GM18502 (cell line): ENCODE results near the gene COL9A1.
A peak's percentile ranks its signal among the peaks of the same experiment; 100 is the strongest.
"Not testable (repeated sequence)": the region's sequence is repeated elsewhere in the genome, so short reads cannot be mapped to it uniquely, and the experiment has no call there.

Source experiments
- ATAC-seq: cut with Tn5 transposase; IDR thresholded peaks from one replicate; pipeline ENCODE4 v1.9.1; 2021; ENCODE audit warnings: mild to moderate bottlenecking; ENCODE audit not compliant: unreplicated experiment, poor library complexity

Gene COL9A1

DNA sequence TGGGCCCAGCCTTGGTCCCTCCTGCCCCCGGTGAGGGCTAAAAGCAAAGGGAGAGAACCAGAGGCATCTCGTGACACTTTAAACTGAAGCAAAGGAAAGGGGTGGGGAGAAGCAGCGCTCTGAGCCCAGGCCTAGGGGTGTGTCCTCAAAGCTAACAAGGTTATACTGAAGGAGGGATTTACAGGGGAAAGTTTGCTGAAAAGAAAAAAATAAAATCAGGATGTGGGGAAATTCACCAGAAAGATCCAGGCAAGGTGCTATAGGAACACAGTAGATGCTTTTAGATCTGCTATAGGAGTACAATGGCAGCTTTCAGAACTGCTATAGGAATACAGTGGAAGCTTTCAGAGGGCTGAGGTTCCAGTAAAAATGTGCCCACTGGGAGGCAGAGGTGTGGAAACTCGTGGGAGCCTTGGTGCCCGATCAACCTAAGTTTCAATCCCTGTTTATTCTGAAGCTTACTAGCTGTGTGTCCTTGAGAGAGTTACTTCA, at the start of gene COL9A1:
Gene COL9A1, minus strand, starts transcription at position 51 of the 492 bp plus-strand sequence. CDS start 160 bp downstream, outside the sequence.
- ATAC-seq: no peak

DNA sequence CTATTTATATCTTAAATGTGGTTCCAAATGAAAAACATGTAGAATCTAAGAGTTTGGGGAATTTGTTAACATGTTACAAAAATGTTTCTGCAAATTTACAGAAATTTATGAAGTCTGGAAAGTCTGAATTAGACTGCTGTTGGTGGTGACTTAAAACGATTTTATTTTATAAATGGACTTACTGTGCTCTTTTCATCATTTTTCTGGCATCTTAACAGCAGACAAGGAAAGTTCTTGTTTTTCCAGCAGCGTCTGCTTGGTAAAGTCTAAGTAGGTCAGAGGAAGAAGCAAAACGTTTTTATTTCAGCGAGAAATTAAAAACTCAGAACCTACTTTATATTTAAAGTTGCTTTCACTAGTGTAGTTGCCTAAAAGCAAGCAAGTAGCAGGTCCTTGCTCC, 48.6 kb upstream of the COL9A1 start:
- ATAC-seq: no peak

DNA sequence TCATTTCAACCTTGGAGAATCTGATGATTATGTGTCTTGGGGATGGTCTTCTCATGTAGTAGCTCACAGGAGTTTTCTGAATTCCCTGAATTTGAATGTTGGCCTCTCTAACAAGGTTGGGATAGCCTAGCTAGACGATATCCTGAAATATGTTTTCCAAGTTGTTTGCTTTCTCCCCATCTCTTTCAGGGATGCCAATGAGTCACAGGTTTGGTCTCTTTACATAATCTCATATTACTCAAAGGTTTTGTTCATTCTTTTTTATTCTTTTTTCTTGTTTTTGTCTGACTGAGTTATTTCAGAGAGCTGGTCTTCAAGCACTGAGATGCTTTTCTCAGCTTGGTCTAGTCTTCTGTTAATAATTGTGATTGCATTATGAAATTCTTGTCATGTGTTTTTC, 42.7 kb upstream of the COL9A1 start:
- ATAC-seq: no peak

- ATAC-seq: no peak
These were observed 40.4 kb upstream of the COL9A1 start for GRCh38 chr6:70343313-70343712.

DNA sequence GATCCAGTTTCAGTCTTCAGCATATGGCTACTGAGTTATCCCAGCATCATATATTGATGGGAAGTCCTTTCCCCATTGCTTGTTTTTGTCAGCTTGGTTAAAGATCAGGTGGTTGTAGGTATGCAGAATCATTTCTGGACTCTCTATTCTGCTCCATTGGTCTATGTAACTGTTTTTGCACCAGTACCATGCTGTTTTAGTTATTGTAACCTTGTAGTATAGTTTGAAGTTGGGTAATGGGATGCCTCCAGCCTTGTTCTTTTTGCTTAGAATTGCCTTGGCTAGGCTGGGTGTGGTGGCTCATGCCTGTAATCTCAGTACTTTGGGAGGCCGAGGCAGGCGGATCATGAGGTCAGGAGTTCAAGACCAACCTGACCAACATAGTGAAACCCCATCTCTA, 36.9 kb upstream of the COL9A1 start:
- not testable (repeated sequence) for ATAC-seq

DNA sequence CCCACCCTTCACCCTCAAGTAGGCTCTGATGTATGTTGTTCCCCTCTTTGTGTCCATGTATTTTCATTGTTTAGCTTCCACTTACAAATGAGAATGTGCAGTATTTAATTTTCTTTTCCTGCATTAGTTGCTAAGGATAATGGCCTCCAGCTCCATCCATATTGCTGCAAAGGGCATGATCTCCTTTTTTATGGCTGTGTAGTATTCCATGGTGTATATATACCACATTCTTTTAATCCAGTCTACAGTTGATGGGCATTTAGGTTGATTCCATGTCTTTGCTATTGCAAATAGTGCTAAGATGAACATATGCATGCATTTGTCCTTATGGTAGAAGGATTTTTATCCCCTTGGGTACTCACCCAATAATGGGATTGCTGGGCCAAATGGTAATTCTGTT, 35.9 kb upstream of the COL9A1 start:
- no peak for ATAC-seq

- no peak for ATAC-seq
These were observed 34.8 kb upstream of the COL9A1 start for GRCh38 chr6:70337743-70338105.

DNA sequence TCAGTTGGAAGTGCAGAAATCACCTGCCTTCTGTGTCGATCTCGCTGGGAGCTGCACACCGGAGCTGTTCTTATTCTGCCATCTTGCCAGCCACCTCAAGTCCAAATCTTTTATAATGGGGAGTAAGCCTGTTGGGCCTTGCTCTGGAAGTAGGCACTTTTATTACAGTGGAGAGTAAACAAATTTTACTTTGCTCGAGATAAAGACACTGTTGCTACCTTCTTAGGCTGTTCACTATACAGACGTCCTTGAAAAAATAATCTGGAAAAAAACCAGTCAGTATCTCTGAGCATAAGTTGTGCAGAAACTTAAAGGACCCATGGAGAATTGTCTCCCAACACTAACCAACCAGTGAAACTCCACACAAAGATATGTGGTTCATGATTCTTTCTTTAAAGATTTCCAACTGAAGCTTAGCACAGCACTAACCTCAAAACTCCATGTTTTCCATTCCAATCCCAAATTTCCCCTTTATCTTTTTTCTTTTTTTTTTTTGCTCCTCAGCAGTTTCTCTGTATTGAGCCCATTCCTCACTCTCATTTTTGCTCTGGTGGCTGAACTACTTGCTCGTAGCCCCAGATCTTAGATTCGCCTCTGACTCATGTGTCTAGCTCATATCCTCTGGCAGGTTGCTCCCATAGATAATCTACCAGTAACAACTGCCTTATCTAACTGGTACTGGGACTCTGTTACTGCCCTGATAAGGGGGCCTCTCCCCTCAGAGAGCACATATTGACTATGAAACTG, 34.3 kb upstream of the COL9A1 start:
- ATAC-seq: no peak

GRCh38 chr6:70327036-70327435, 24.2 kb upstream of the COL9A1 start:
- ATAC-seq: no peak

- no peak for ATAC-seq
These were observed 22.1 kb upstream of the COL9A1 start for GRCh38 chr6:70325009-70325408.

GRCh38 chr6:70317799-70318198, 14.9 kb upstream of the COL9A1 start:
- not testable (repeated sequence) for ATAC-seq

DNA sequence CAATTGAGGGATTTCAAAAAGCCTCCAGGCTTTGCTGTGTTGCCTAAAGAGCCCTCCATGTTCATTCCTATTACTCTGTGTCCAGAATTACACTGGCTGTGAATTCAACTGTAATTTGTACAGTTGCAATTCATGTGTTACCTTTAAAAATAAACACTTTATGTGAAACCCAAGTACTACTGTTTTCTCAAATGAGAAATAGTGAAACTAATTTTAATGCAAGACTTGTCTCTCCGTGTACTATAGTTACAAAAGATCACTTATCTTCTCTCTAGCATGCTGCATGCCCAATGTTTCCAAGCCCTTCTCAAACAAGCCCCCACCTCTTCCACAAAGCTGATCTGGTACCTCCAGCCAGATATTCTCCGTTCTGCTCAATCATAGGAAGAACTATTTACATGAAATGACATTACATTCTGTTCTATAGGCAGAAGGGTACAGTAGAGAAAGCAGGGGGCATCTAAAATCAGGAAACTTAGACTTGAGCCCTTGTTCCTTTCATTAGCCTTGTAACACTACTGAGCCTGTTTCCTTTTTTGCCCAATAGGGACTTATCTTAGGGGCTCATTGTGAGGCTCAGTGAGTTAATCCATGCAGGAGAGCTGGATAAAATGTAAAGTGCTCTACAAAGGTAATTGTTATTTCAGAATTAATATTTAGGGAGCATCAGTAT, 12.3 kb upstream of the COL9A1 start:
- peak; percentile 61 for ATAC-seq

- ATAC-seq: no peak
These were observed 11.4 kb upstream of the COL9A1 start for GRCh38 chr6:70314296-70314695.

DNA sequence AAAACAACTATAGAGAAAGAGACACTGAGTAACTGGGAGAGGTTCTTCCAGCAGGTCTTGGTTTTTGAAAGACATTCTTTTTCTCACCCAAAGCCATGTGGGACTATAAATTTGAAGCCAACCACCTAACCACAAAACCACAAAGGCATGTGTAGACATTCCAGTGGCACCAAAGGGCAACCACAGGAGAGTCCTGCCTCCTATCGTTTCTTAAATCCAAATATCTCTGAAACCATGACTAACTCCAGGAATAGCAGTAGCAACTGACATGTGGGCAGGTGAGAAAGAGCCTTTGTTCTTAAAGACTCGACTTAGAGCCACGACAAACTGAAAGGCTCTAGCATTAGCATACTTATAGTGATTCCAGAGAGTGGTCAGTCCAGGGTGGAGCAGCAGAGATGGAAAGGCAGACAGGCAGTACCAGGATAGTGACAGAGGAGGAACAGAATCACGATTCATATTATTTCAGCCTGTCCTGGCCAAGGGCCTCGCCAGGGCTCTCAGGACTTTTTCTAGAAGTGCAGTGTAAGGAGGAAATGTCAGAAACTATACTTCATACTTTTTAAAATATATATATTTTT, 9.4 kb upstream of the COL9A1 start:
- ATAC-seq: peak; percentile 35

- peak; percentile 42 for ATAC-seq
These were observed 7.3 kb upstream of the COL9A1 start for GRCh38 chr6:70310063-70310694.

GRCh38 chr6:70309243-70309642, 6.4 kb upstream of the COL9A1 start:
- no peak for ATAC-seq

- not testable (repeated sequence) for ATAC-seq
These were observed 5.3 kb upstream of the COL9A1 start for GRCh38 chr6:70308142-70308541.

GRCh38 chr6:70307008-70307407, 4.1 kb upstream of the COL9A1 start:
- no peak for ATAC-seq

DNA sequence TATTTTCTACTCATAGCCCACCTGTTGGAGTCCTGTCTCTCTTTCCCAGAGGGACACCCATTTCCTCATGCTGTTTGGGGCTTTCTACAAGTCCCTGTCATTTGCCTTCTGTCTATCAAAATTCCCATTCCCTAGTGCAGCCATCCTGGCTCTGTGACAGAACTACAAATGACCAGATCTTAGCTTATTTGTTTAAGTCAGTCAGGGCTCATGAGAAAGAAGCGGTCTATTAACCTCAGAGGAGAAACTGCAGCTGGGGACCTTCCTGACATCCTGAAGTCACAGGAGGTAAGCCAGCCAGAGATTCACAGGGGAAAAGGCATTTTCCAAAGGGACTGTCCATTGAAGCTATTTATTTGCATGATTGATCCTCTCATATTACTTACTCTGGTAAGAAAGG, 1.7 kb upstream of the COL9A1 start:
- ATAC-seq: no peak

DNA sequence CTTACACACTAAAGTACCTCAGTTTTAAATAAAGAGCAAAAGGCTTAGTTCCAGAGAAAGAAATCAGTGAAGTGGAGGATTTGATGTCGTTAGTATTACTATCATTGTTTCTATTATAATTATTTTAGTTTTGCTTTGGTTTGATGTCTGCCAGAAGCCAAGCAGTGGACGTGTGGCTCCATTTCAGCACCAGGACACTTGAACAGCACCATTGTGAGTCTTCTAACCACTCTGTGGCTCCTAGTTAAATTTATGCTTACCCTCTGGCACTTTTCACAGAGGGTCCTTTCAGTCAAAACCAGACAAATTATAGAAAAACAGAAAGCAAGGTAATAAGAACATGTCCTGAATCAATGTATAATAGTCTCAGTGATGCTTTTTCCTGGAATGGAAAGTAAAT, 3.4 kb downstream of the COL9A1 start:
- ATAC-seq: no peak

DNA sequence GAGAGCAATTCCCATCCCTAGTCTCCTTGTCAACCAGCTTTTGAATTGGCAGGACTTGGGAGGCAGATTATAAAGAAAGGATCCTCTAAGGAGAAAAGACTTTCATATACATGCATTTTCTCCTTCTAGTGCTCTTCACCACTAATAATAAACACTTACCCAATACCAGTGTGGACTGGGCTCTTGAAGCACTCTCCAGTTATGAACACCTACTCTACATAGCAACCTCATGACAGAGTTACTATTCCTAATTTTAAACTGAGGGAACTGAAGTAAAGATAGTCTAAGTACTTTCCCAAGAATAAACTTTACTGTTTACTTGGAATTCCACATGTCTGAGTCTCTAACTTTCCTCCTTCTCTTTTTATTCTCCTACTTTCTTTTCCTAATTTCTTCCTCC, 4.8 kb downstream of the COL9A1 start:
- ATAC-seq: no peak
